K562 (cell line): ENCODE measurements around the gene BMP6. TPM values are rescaled to one million over a fixed set of nuclear protein-coding genes. Genes with fewer than 3 reads are reported as not detected.

Source experiments
- ATAC-seq: fragments of 200-7000 bp; cut with Tn5 transposase; 3 replicates; pipeline ENCODE4 v1.9.1; 2020; ENCODE audit warnings: moderate library complexity
- BruUV-seq: library from RNA; stranded (reverse); fragments of 400-500 nt; replicated peaks from 2 replicates; lab custom pipeline; 2021; lab: Mats Ljungman, UMichigan
- CTCF ChIA-PET: fragments of 300-600 bp; formaldehyde crosslinking; extraction: SDS; loops from one replicate; lab custom pipeline; 2021; ENCODE audit warnings: low intra/inter-chr PET ratio; lab: Yijun Ruan, JAX
- POLR2A ChIA-PET: fragments of 300-600, 350-650 bp; sonication (Branson Sonifier 250); formaldehyde crosslinking; extraction: SDS; loops from one replicate; lab custom pipeline; 2021; ENCODE audit warnings: antibody characterized with exemption, inconsistent platforms; lab: Yijun Ruan, JAX
- DNase-seq, 4 experiments: peaks; one replicate each; pipeline versions ENCODE4 v3.0.0 to v3.0.0-alpha.2; 2011 to 2018; ENCODE audit warnings: low spot score in 3 of 4, mixed read lengths in 3 of 4; ENCODE audit errors: extremely low read depth in 1 of 4
- FAIRE-seq: peaks from 2 replicates; lab custom pipeline; 2011; peaks lifted over from hg19 to GRCh38; lab: Jason Lieb, UNC
- H2AFZ ChIP-seq: 2 replicates; pipeline ENCODE4 v1.6.0; 2011; ENCODE audit warnings: low read depth, low read length, control low read depth, inconsistent platforms
- H3K27ac ChIP-seq: fragments of 200-600 bp; 3 replicates; pipeline ENCODE4 v1.8.0; 2011; ENCODE audit warnings: low read depth, mild to moderate bottlenecking, control low read depth, inconsistent platforms, low read length, moderate library complexity, mixed read lengths; ENCODE audit errors: extremely low read depth
- H3K27me3 ChIP-seq, 2 experiments: fragments of 300-600 bp in 1 of 2; 2 replicates in 1 of 2; 3 replicates in 1 of 2; pipeline versions ENCODE4 v1.6.0 to v1.8.0; 2011; ENCODE audit warnings: inconsistent platforms in 2 of 2, low read length in 2 of 2, mild to moderate bottlenecking in 1 of 2, mixed read lengths in 1 of 2, moderate library complexity in 1 of 2; ENCODE audit not compliant: control insufficient read depth in 2 of 2, insufficient read depth in 2 of 2
- H3K36me3 ChIP-seq: fragments of 300-600 bp; 3 replicates; pipeline ENCODE4 v1.8.0; 2011; ENCODE audit warnings: mild to moderate bottlenecking, low read length, inconsistent platforms; ENCODE audit not compliant: control insufficient read depth, insufficient read depth
- H3K4me1 ChIP-seq, 2 experiments: fragments of 200-600 bp in 1 of 2; replicated peaks in 1 of 2; 2 replicates in 1 of 2; 3 replicates in 1 of 2; pipeline versions ENCODE4 v1.5.1 to v1.8.0; 2011; ENCODE audit warnings: inconsistent platforms in 2 of 2, low read length in 2 of 2, mild to moderate bottlenecking in 1 of 2, mixed read lengths in 1 of 2, moderate library complexity in 1 of 2; ENCODE audit not compliant: control insufficient read depth in 2 of 2, insufficient read depth in 2 of 2
- H3K4me2 ChIP-seq: 2 replicates; pipeline ENCODE4 v1.6.1; 2011; ENCODE audit warnings: low read length, control low read depth, inconsistent platforms, mixed read lengths; ENCODE audit not compliant: insufficient read depth
- H3K4me3 ChIP-seq: fragments of 200-600 bp; sonication (generic), shearing (Covaris generic); 2 replicates; pipeline ENCODE4 v1.5.1; 2016; ENCODE audit warnings: control low read depth, inconsistent platforms
- H3K79me2 ChIP-seq: fragments of 200-600 bp; 3 replicates; pipeline ENCODE4 v1.8.0; 2011; ENCODE audit warnings: low read length, inconsistent platforms; ENCODE audit not compliant: control insufficient read depth, insufficient read depth
- H3K9ac ChIP-seq, 2 experiments: 2 replicates each; pipeline versions ENCODE4 v1.6.0 to v1.6.1; 2011; ENCODE audit warnings: low read depth in 2 of 2, low read length in 2 of 2, control low read depth in 1 of 2, inconsistent platforms in 1 of 2, mild to moderate bottlenecking in 1 of 2, mixed read lengths in 1 of 2; ENCODE audit not compliant: insufficient read depth in 1 of 2
- H3K9me1 ChIP-seq: one replicate; pipeline ENCODE4 v1.6.0; 2011; ENCODE audit warnings: inconsistent platforms, mild to moderate bottlenecking, low read length, moderate library complexity; ENCODE audit not compliant: control insufficient read depth, insufficient read depth
- H3K9me3 ChIP-seq: replicated peaks from 2 replicates; pipeline ENCODE4 v1.5.1; 2011; ENCODE audit warnings: low read depth, low read length, inconsistent platforms; ENCODE audit not compliant: control insufficient read depth, insufficient read depth
- H4K20me1 ChIP-seq: replicated peaks from 2 replicates; pipeline ENCODE4 v1.6.1; 2011; ENCODE audit warnings: low read length, inconsistent platforms, mixed read lengths; ENCODE audit not compliant: control insufficient read depth, insufficient read depth
- DNMT1 ChIP-seq: fragments of 450-650 bp; IDR thresholded peaks from 2 replicates; pipeline ENCODE4 v1.6.1; 2016; ENCODE audit warnings: antibody characterized with exemption, mild to moderate bottlenecking
- MCM2 ChIP-seq: fragments of 450-650 bp; IDR thresholded peaks from 2 replicates; pipeline ENCODE4 v1.6.1; 2017; ENCODE audit warnings: low read depth, mild to moderate bottlenecking
- MEF2D ChIP-seq: conservative IDR thresholded peaks from 2 replicates; pipeline ENCODE4 v1.6.1; 2016; ENCODE audit warnings: low read depth, missing genetic modification characterization, missing compliant biosample characterization
- POLR3G ChIP-seq: IDR thresholded peaks from 2 replicates; pipeline ENCODE4 v1.6.1; 2011; ENCODE audit not compliant: insufficient read length, insufficient replicate concordance; ENCODE audit errors: extremely low read depth
- ZBTB33 ChIP-seq: sonication (generic); formaldehyde crosslinking; IDR thresholded peaks from 2 replicates; pipeline ENCODE4 v1.8.1; 2023; ENCODE audit warnings: mild to moderate bottlenecking, missing genetic modification reagents
- ZNF197 ChIP-seq: fragments of 200-800 bp; sonication (Bioruptor generic); IDR thresholded peaks from 2 replicates; pipeline ENCODE4 v1.6.1; 2016; ENCODE audit warnings: low read depth, missing genetic modification characterization, missing compliant biosample characterization
- WGBS: fragments of 100-300 bp; shearing (Covaris generic); methylation state at CpG from one replicate; pipeline ENCODE4 v1.1.6; 2016; ENCODE audit warnings: low coverage, mixed read lengths; ENCODE audit not compliant: insufficient coverage; ENCODE audit errors: missing lambda C conversion rate; 5-methylcytosine and 5-hydroxymethylcytosine counted together
- in situ Hi-C: fragments of 300-500 bp; cut with MboI; formaldehyde crosslinking; loops from 4 replicates; pipeline ENCODE4 v1.15.0; 2018; ENCODE audit warnings: inconsistent platforms, mixed read lengths
- intact Hi-C: fragments of 100-400 bp; cut with micrococcal nuclease; formaldehyde crosslinking; loops from 2 replicates; pipeline ENCODE4 v1.14.2; 2022
- polyA plus RNA-seq, 8 experiments: library from polyadenylated mRNA; depleted of rRNA in 4 of 8; stranded (reverse) in 5 of 8; unstranded in 3 of 8; fragments of >200 nt; fragmentation: Nextera tagmentation in 2 of 8; fragmentation: Illumina TruSeq in 1 of 8; extraction: Ambion mirVana in 2 of 8; extraction: Trizol in 1 of 8; gene quantifications; 2 replicates each; pipeline versions ENCODE4 v1.2.1 to v1.2.3, GENCODE V29; 2011 to 2014; ENCODE audit warnings: inconsistent platforms in 1 of 8, missing spikeins in 1 of 8
- total RNA-seq, 7 experiments: library from RNA; depleted of rRNA in 6 of 7; stranded (reverse); fragments of >200 nt in 6 of 7; fragmentation: Illumina TruSeq in 2 of 7; extraction: Trizol in 2 of 7; gene quantifications; 2 replicates each; pipeline versions ENCODE4 v1.2.1 to v1.2.3, GENCODE V29; 2011 to 2021; ENCODE audit warnings: low replicate concordance in 1 of 7

The BMP6 gene
- total and polyA plus RNA-seq, 9 of the 15 experiments (the other 6 are each of a cell fraction or from before 2014, with no cell fraction given), result 0.01 to 0.13 (median 0.06) TPM; not detected in 3

DNA sequence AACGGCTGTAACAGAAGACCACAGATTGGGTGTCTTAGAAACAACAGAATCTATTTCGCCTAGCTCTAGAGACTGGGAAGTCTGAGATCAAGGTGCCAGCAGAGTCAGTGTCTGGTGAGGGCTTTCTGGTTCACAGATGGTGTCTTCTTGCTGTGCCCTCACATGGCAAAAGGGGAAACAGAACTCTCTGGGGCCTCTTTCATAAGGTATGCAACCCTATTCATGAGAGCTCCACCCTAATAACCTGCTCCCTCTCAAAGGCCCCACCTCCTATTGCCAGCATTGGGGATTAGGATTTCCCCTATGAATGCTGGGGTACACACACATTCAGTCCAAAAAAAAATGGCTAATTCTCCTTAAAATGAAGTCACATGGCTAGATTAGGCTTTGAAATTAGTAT is 174.7 kb downstream of the BMP6 start:
- 88% methylated on average over 2 of the region's 2 CpGs for WGBS
- no peak for DNase-seq
- Histone ChIP-seq H2AFZ (no peak overlapping the region), H4K20me1 (peaks cover 71% of the 10 kb centered on the region), H3K9ac (no peak overlapping the region), H3K27me3 (no peaks in the 10 kb centered on the region), H3K79me2 (peaks cover 24% of the 10 kb centered on the region), H3K4me3 (no peak overlapping the region), H3K4me1 (peaks cover 5 to 34% of the 10 kb centered on the region in 2 experiments), H3K36me3 (peaks cover 95% of the 10 kb centered on the region), H3K9me3 (no peaks in the 10 kb centered on the region)
- in situ Hi-C loops (no loop called here), intact Hi-C loops (no loop called here)
- no TSS peak for BruUV-seq
- no peak for FAIRE-seq
- POLR2A ChIA-PET, result interaction anchor here (0.7 to 2.4 kb wide), 3 partner anchors 10 to 63 kb away, joined by 3 to 29 read pairs (median 13); partner anchors contain the start of gene TXNDC5
- CTCF ChIA-PET, result no interaction called here
- ATAC-seq, result no peak
- no peak for TF ChIP-seq MEF2D (tag)
- TF ChIP-seq POLR3G, result no peak
- no peak for TF ChIP-seq ZNF197 (CRISPR knock-in tag)
- TF ChIP-seq DNMT1, result no peak
- TF ChIP-seq, all 486 proteins: peak for 0
- H3K9me1 ChIP-seq, result peaks cover 14% of the 10 kb centered on the region
- peak overlapping the region; percentile 23; the same call in 1 of the 2 replicates for H3K4me2 ChIP-seq
- H3K27ac ChIP-seq, result no peak overlapping the region

DNA sequence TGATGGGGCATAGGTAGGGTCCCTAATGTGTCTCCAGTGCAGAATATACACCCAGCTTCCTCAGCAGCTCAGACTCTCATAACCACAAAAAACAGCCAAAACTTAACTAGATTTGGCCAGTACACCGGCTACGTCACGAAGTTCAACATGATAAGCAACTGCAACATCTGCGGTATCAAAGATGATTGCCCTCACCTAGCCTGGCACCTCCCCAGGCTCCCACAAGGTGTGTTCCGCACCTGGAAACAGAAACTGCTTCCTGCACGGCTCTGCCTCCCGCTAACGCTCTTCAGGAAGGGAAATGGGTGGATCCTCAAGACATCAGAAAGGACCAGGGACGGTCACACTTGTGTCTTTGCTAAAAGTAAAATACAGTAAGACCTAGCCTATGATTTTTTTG is 175.2 kb downstream of the BMP6 start:
- FAIRE-seq, result no peak
- no TSS peak for BruUV-seq
- 88% methylated on average over 9 of the region's 9 CpGs for WGBS
- intact Hi-C loops, result no loop called here
- no peaks in the 10 kb centered on the region for H3K9me3 ChIP-seq
- H3K9me1 ChIP-seq, result peaks cover 14% of the 10 kb centered on the region
- peaks cover 76% of the 10 kb centered on the region for H4K20me1 ChIP-seq
- no peak for DNase-seq
- H3K4me2 ChIP-seq, result no peak overlapping the region
- H3K79me2 ChIP-seq, result peaks cover 28% of the 10 kb centered on the region
- peaks cover 95% of the 10 kb centered on the region for H3K36me3 ChIP-seq
- peak; percentile 33; the same call in 1 of the 2 replicates for TF ChIP-seq ZBTB33 (CRISPR knock-in tag)
- no peak for TF ChIP-seq MCM2
- no peak for ATAC-seq
- H3K4me1 ChIP-seq, result peaks cover 5 to 34% of the 10 kb centered on the region in 2 experiments
- no peak overlapping the region for H3K27ac ChIP-seq
- H2AFZ ChIP-seq, result no peak overlapping the region
- ChIA-PET CTCF (no interaction called here), POLR2A (interaction anchor here (0.7 to 2.4 kb wide), 3 partner anchors 9 to 63 kb away, joined by 3 to 29 read pairs (median 13); partner anchors contain the start of gene TXNDC5)
- no peaks in the 10 kb centered on the region for H3K27me3 ChIP-seq
- H3K4me3 ChIP-seq, result no peak overlapping the region
- in situ Hi-C loops, result no loop called here
- H3K9ac ChIP-seq, result no peak overlapping the region
